ENCODE measurements around the gene CTU1. TPM values are rescaled to one million over a fixed set of nuclear protein-coding genes. Genes with fewer than 3 reads are reported as not detected.

Gene CTU1
- total RNA-seq: 6.7 and 7.7 TPM in 2 replicates
- polyA plus RNA-seq: 12.6 and 15.9 TPM in 2 replicates

DNA sequence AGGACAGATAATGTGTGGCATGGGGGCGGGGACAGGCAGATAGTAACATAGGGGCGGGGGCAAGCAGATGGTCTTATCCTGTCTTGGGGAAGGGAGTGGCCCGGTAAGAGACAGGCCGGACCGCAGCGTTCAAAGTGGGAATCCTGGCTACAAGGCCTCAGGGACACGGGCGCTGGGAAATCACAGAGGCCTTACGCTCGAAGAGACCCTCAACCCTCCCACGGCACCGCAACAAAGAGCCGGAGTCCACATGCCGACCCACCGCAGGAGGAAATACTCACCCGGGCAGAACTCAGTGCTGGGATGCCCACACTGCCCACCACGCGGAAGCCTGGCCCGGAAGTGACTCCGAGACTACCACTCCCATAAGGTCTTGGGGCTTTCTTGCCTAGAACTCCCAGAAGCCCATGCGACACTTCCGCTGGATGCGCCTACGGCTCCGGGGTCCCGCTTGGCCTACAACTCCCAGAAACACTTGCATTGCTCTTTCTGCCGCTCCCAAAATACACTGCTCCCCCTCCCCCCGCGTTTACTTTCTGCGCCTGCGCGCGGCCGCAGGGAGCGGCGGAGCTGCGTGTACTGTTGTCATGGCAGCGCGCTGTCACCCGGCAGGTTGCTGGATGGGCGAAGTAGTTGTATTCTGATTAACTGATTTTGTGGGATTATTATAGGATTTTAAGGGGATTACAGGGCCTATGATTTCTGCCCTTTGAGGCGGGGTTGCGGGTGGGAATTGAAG lies at the start of gene CTU1:
CTU1 (minus strand) TSS at position 344 of the 739 bp plus-strand sequence. CDS start 3,840 bp downstream, outside the sequence.
- no peaks in the 10 kb centered on the region for H3K36me3 ChIP-seq (replicated peaks; ENCODE audit: insufficient read depth, low read depth)
- H3K4me3 ChIP-seq: peak within 1 kb of the TSS; percentile 68
- no peaks in the 10 kb centered on the region for H4K20me1 ChIP-seq (ENCODE audit: insufficient read depth, poor library complexity, severe bottlenecking)
- peak within 1 kb of the TSS; percentile 39 for H2AFZ ChIP-seq
- DNase-seq (ENCODE audit: low spot score): peak; percentile 98
- H3K27ac ChIP-seq: peak within 1 kb of the TSS; percentile 40
- H3K27me3 ChIP-seq: peaks cover 8% of the 10 kb centered on the region
- TF ChIP-seq EZH2phosphoT487 (IDR thresholded peaks at IDR 0.05; ENCODE audit: low read depth, severe bottlenecking, unreplicated experiment) (no peak), EZH2 (IDR thresholded peaks at IDR 0.05; ENCODE audit: borderline replicate concordance) (no peak)
- TF ChIP-seq, protein P1, sequence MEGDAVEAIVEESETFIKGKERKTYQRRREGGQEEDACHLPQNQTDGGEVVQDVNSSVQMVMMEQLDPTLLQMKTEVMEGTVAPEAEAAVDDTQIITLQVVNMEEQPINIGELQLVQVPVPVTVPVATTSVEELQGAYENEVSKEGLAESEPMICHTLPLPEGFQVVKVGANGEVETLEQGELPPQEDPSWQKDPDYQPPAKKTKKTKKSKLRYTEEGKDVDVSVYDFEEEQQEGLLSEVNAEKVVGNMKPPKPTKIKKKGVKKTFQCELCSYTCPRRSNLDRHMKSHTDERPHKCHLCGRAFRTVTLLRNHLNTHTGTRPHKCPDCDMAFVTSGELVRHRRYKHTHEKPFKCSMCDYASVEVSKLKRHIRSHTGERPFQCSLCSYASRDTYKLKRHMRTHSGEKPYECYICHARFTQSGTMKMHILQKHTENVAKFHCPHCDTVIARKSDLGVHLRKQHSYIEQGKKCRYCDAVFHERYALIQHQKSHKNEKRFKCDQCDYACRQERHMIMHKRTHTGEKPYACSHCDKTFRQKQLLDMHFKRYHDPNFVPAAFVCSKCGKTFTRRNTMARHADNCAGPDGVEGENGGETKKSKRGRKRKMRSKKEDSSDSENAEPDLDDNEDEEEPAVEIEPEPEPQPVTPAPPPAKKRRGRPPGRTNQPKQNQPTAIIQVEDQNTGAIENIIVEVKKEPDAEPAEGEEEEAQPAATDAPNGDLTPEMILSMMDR (IDR thresholded peaks at IDR 0.05; ENCODE audit: poor library complexity): no peak
- 1% methylated on average over 37 of the region's 43 CpGs for WGBS (ENCODE audit: low lambda C conversion rate, missing lambda C conversion rate)
- peaks cover 17% of the 10 kb centered on the region for H3K79me2 ChIP-seq
- no peaks in the 10 kb centered on the region for H3K9me3 ChIP-seq (ENCODE audit: low read depth)
- peaks cover 7% of the 10 kb centered on the region for H3K4me1 ChIP-seq (ENCODE audit: insufficient read depth)
- peak within 1 kb of the TSS; percentile 84 for H3K4me2 ChIP-seq
- no peaks in the 10 kb centered on the region for H3K9me2 ChIP-seq (replicated peaks; ENCODE audit: insufficient read depth)

DNA sequence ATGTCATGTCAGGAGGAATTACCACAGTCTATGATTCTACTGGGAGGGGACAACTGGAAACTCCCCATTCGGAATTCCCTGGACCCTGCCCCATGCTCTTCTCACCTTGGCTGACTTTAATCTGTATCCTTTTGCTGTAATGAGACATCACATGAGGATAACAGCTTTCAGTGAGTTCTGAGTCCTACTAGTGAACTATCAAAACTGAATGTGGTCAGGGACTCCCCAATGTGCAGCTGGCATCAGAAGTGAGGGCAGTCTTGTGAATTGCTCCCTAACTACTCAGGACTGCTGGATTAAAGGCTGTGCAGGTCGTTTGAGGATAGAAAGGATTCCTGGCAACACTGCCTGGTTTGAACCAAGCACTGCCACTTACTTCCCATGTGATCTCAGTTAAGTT lies 49.1 kb upstream of the CTU1 start:
- WGBS (ENCODE audit: low lambda C conversion rate, missing lambda C conversion rate): 55% methylated on average over 2 of the region's 2 CpGs
- TF ChIP-seq EZH2phosphoT487 (IDR thresholded peaks at IDR 0.05; ENCODE audit: low read depth, severe bottlenecking, unreplicated experiment) (no peak), EZH2 (IDR thresholded peaks at IDR 0.05; ENCODE audit: borderline replicate concordance) (no peak)
- TF ChIP-seq, protein P1 (IDR thresholded peaks at IDR 0.05; ENCODE audit: poor library complexity): no peak
- H3K27ac ChIP-seq: peak overlapping the region; percentile 40

DNA sequence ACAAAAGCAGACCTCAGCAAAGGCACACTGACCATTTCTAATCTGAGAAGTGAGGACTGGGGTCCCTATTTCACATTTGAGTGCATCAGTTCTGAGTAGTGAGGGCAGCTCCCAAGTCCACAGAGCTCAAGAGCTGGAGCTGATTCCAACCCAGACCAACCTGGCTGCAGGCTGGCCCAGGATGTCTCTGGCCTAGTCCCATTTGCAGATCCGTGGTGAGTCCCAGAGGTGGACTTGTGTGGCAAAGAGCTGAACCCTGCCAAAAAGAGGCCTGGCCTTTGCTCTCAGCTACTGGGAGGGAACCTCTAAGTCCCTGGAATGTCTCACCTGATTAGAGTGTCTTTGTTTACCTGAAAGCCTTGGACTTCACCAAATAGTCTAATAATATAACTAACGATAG lies 48.5 kb upstream of the CTU1 start:
- peak; percentile 17 for DNase-seq (ENCODE audit: low spot score)
- Histone ChIP-seq H3K27ac (peak overlapping the region; percentile 24), H3K9me3 (ENCODE audit: low read depth) (no peaks in the 10 kb centered on the region), H3K4me1 (ENCODE audit: insufficient read depth) (peaks cover 11% of the 10 kb centered on the region), H3K9me2 (replicated peaks; ENCODE audit: insufficient read depth) (no peaks in the 10 kb centered on the region), H3K4me2 (no peak overlapping the region), H3K36me3 (replicated peaks; ENCODE audit: insufficient read depth, low read depth) (no peaks in the 10 kb centered on the region), H3K4me3 (no peak overlapping the region), H3K79me2 (no peaks in the 10 kb centered on the region), H3K27me3 (peaks cover 3% of the 10 kb centered on the region), H4K20me1 (ENCODE audit: insufficient read depth, poor library complexity, severe bottlenecking) (no peaks in the 10 kb centered on the region), H2AFZ (no peak overlapping the region)
- WGBS (ENCODE audit: low lambda C conversion rate, missing lambda C conversion rate): 33% methylated on average over 2 of the region's 2 CpGs
- no peak for TF ChIP-seq EZH2 (IDR thresholded peaks at IDR 0.05; ENCODE audit: borderline replicate concordance)
- TF ChIP-seq EZH2phosphoT487 (IDR thresholded peaks at IDR 0.05; ENCODE audit: low read depth, severe bottlenecking, unreplicated experiment): no peak

More for the DNA sequence above, 49.1 kb upstream of the CTU1 start:
- H2AFZ ChIP-seq: no peak overlapping the region
- DNase-seq (ENCODE audit: low spot score): no peak
- no peaks in the 10 kb centered on the region for H3K9me2 ChIP-seq (replicated peaks; ENCODE audit: insufficient read depth)
- no peaks in the 10 kb centered on the region for H3K79me2 ChIP-seq
- no peak overlapping the region for H3K4me3 ChIP-seq
- peaks cover 11% of the 10 kb centered on the region for H3K4me1 ChIP-seq (ENCODE audit: insufficient read depth)
- H3K27me3 ChIP-seq: peaks cover 3% of the 10 kb centered on the region
- no peak overlapping the region for H3K4me2 ChIP-seq
- no peaks in the 10 kb centered on the region for H3K36me3 ChIP-seq (replicated peaks; ENCODE audit: insufficient read depth, low read depth)
- no peaks in the 10 kb centered on the region for H3K9me3 ChIP-seq (ENCODE audit: low read depth)
- no peaks in the 10 kb centered on the region for H4K20me1 ChIP-seq (ENCODE audit: insufficient read depth, poor library complexity, severe bottlenecking)

DNA sequence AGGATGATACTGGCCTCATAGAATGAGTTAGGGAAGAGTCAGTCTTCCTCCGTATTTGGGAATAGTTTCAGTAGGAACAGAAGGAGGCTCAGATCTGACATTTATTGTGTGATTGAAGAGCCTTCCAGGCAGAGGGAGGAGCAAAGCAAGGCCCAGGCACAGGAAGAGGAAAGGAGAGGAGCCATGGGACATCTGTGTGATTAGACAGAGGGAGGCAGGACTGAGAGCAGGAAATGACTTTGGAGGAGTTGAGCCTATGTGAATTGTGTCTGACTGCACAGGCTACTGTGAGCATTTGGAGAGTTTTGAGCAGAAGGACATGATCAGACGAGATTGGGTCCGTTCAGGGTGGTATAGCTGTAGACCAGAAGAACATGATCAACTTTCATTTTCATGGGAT lies 42.4 kb upstream of the CTU1 start:
- 83% methylated on average over 3 of the region's 3 CpGs for WGBS (ENCODE audit: low lambda C conversion rate, missing lambda C conversion rate)
- TF ChIP-seq EZH2phosphoT487 (IDR thresholded peaks at IDR 0.05; ENCODE audit: low read depth, severe bottlenecking, unreplicated experiment) (no peak), EZH2 (IDR thresholded peaks at IDR 0.05; ENCODE audit: borderline replicate concordance) (no peak)
- TF ChIP-seq, protein P1 (IDR thresholded peaks at IDR 0.05; ENCODE audit: poor library complexity): no peak
- Histone ChIP-seq H3K9me3 (ENCODE audit: low read depth) (no peaks in the 10 kb centered on the region), H3K9me2 (replicated peaks; ENCODE audit: insufficient read depth) (no peaks in the 10 kb centered on the region), H3K4me3 (no peak overlapping the region), H3K4me2 (no peak overlapping the region), H3K79me2 (no peaks in the 10 kb centered on the region), H4K20me1 (ENCODE audit: insufficient read depth, poor library complexity, severe bottlenecking) (no peaks in the 10 kb centered on the region), H3K4me1 (ENCODE audit: insufficient read depth) (peaks cover under 1% of the 10 kb centered on the region), H3K36me3 (replicated peaks; ENCODE audit: insufficient read depth, low read depth) (no peaks in the 10 kb centered on the region), H2AFZ (no peak overlapping the region), H3K27ac (no peak overlapping the region), H3K27me3 (no peaks in the 10 kb centered on the region)
- DNase-seq (ENCODE audit: low spot score): no peak
